Fibroblast of the aortic adventitia (primary cell): Measurements from ENCODE around the gene ADAMTSL1. TPM values are rescaled to one million over a fixed set of nuclear protein-coding genes. Genes with fewer than 3 reads are reported as not detected.
A peak's percentile ranks its signal among the peaks of the same experiment; 100 is the strongest.

ENCODE experiments used
- DNase-seq: peaks from one replicate; pipeline ENCODE4 v3.0.0-alpha.2; 2010; ENCODE audit warnings: low read depth
- H3K4me3 ChIP-seq: 2 replicates; pipeline ENCODE4 v1.5.1; 2011; ENCODE audit warnings: low read depth, mild to moderate bottlenecking, control low read depth, low read length, moderate library complexity
- CTCF ChIP-seq: IDR thresholded peaks from 2 replicates; pipeline ENCODE4 v1.5.1; 2011; ENCODE audit warnings: mild to moderate bottlenecking, low read length, control low read depth, inconsistent platforms; ENCODE audit not compliant: insufficient read depth
- total RNA-seq: library from RNA; depleted of rRNA; stranded (reverse); fragments of >200 nt; gene quantifications from 2 replicates; pipeline ENCODE4 v1.2.3, GENCODE V29; 2012; ENCODE audit warnings: low replicate concordance

Gene ADAMTSL1
- total RNA-seq, 1 donor: 179 TPM

- H3K4me3 ChIP-seq: no peak overlapping the region
- no peak for TF ChIP-seq CTCF
- no peak for DNase-seq
Measured at GRCh38 chr9:18555105-18555883, 81.3 kb downstream of the ADAMTSL1 start.

GRCh38 chr9:18564018-18564880 is 90.3 kb downstream of the ADAMTSL1 start:
- no peak overlapping the region for H3K4me3 ChIP-seq
- TF ChIP-seq CTCF: no peak
- no peak for DNase-seq

GRCh38 chr9:18566121-18566520 is 92.2 kb downstream of the ADAMTSL1 start:
- H3K4me3 ChIP-seq: no peak overlapping the region

GRCh38 chr9:18568973-18569372 is 95.0 kb downstream of the ADAMTSL1 start:
- TF ChIP-seq CTCF: no peak
- peak; percentile 53 for DNase-seq

More at GRCh38 chr9:18566121-18566520, 92.2 kb downstream of the ADAMTSL1 start:
- DNase-seq: peak; percentile 83
- TF ChIP-seq CTCF: no peak

GRCh38 chr9:18569941-18570630 is 96.1 kb downstream of the ADAMTSL1 start:
- TF ChIP-seq CTCF: no peak
- no peak for DNase-seq
- no peak overlapping the region for H3K4me3 ChIP-seq

More at GRCh38 chr9:18568973-18569372, 95.0 kb downstream of the ADAMTSL1 start:
- H3K4me3 ChIP-seq: no peak overlapping the region

- TF ChIP-seq CTCF: no peak
- H3K4me3 ChIP-seq: no peak overlapping the region
- no peak for DNase-seq
Measured at GRCh38 chr9:18573021-18573556, 99.1 kb downstream of the ADAMTSL1 start.
